ENCODE results near the gene IL5.

GRCh38 chr5:132497488-132497997, 45.8 kb downstream of the IL5 start:
- no peak for TF ChIP-seq REST (IDR thresholded peaks at IDR 0.05)
- TF ChIP-seq CTCF (IDR thresholded peaks at IDR 0.05; ENCODE audit: low read depth, low read length, missing input control), result no peak
- no peak for TF ChIP-seq TAF1 (conservative IDR thresholded peaks at IDR 0.05)
- no peak for TF ChIP-seq YY1 (IDR thresholded peaks at IDR 0.05)
- TF ChIP-seq ATF3 (IDR thresholded peaks at IDR 0.05), result no peak
- no peak for TF ChIP-seq SP1 (IDR thresholded peaks at IDR 0.05)
- no peak for TF ChIP-seq RAD21 (IDR thresholded peaks at IDR 0.05)
- TF ChIP-seq GABPA (IDR thresholded peaks at IDR 0.05 in 1 of 2, conservative IDR thresholded peaks at IDR 0.05 in 1 of 2), result no peak
- no peak for TF ChIP-seq MAX (IDR thresholded peaks at IDR 0.05)
- TF ChIP-seq ZBTB33 (IDR thresholded peaks at IDR 0.05), result no peak
